Activated naive CD4-positive, alpha-beta T cell treated with anti-CD3 and anti-CD28 coated beads, Interleukin-2, amount 10 ng/mL, durations not matched to agents 7 days and 5 days (primary cell): ENCODE measurements around the gene KYAT1.

Experiments
- CTCF ChIA-PET: fragments of 350-600 bp; sonication (Branson Sonifier 250); formaldehyde crosslinking; loops from one replicate; lab custom pipeline; 2021; ENCODE audit warnings: antibody characterized with exemption; lab: Charles Lee
- DNase-seq: peaks from one replicate; pipeline ENCODE4 v3.0.0-alpha.2; 2020
- H3K27ac Mint-ChIP-seq: one replicate; pipeline ENCODE4 v1.8.0; 2021; ENCODE audit warnings: mild to moderate bottlenecking, moderate library complexity, mixed read lengths
- H3K27me3 Mint-ChIP-seq: one replicate; pipeline ENCODE4 v1.8.0; 2021; ENCODE audit warnings: mild to moderate bottlenecking, mixed read lengths
- H3K36me3 Mint-ChIP-seq: one replicate; pipeline ENCODE4 v1.8.0; 2021; ENCODE audit warnings: mixed read lengths
- H3K4me1 Mint-ChIP-seq: one replicate; pipeline ENCODE4 v1.8.0; 2021; ENCODE audit warnings: mixed read lengths
- H3K4me3 Mint-ChIP-seq: one replicate; pipeline ENCODE4 v1.8.0; 2021; ENCODE audit warnings: mild to moderate bottlenecking, moderate library complexity, mixed read lengths
- H3K9me3 Mint-ChIP-seq: one replicate; pipeline ENCODE4 v1.8.0; 2021; ENCODE audit warnings: mixed read lengths

KYAT1 gene

GRCh38 chr9:128902351-128903078 is 20.8 kb upstream of the KYAT1 start:
- DNase-seq, result peak; percentile 94
- Mint-ChIP-seq H3K27ac (peak overlapping the region; percentile 93), H3K4me1 (peaks cover 86% of the 10 kb centered on the region), H3K9me3 (no peaks in the 10 kb centered on the region), H3K27me3 (no peaks in the 10 kb centered on the region), H3K36me3 (peaks cover 43% of the 10 kb centered on the region), H3K4me3 (peak overlapping the region; percentile 76)
- CTCF ChIA-PET, result interaction anchor here (1.1 to 1.9 kb wide), 3 partner anchors 22 to 23 kb away, joined by 3 to 4 read pairs (median 3); no protein-coding TSS in a partner anchor

GRCh38 chr9:128901822-128902221 is 20.1 kb upstream of the KYAT1 start:
- H3K9me3 Mint-ChIP-seq, result no peaks in the 10 kb centered on the region
- H3K27me3 Mint-ChIP-seq, result no peaks in the 10 kb centered on the region
- H3K36me3 Mint-ChIP-seq, result peaks cover 41% of the 10 kb centered on the region
- DNase-seq, result no peak
- peak overlapping the region; percentile 93 for H3K27ac Mint-ChIP-seq
- peaks cover 87% of the 10 kb centered on the region for H3K4me1 Mint-ChIP-seq
- H3K4me3 Mint-ChIP-seq, result peak overlapping the region; percentile 76
- CTCF ChIA-PET, result interaction anchor here (0.6 to 1.9 kb wide), 4 partner anchors 21 to 673 kb away, joined by 3 to 5 read pairs (median 4); partner anchors contain the start of gene KYAT1

- CTCF ChIA-PET, result interaction anchor here (0.6 to 2.1 kb wide), 4 partner anchors 20 to 674 kb away, joined by 3 to 7 read pairs (median 4); partner anchors contain the start of gene KYAT1
- Mint-ChIP-seq H3K4me3 (no peak overlapping the region), H3K27ac (peak overlapping the region; percentile 93), H3K4me1 (peaks cover 87% of the 10 kb centered on the region), H3K27me3 (no peaks in the 10 kb centered on the region), H3K36me3 (peaks cover 41% of the 10 kb centered on the region), H3K9me3 (no peaks in the 10 kb centered on the region)
- DNase-seq, result no peak
Observed at GRCh38 chr9:128901379-128901778, 19.6 kb upstream of the KYAT1 start.

GRCh38 chr9:128899566-128900322 is 18.0 kb upstream of the KYAT1 start:
- Mint-ChIP-seq H3K36me3 (peaks cover 49% of the 10 kb centered on the region), H3K4me3 (peak overlapping the region; percentile 43), H3K27ac (peak overlapping the region; percentile 93), H3K9me3 (no peaks in the 10 kb centered on the region), H3K4me1 (peaks cover 95% of the 10 kb centered on the region), H3K27me3 (no peaks in the 10 kb centered on the region)
- peak; percentile 61 for DNase-seq
- CTCF ChIA-PET, result interaction anchor here (2.1 kb wide), 1 partner anchor 28 kb away, joined by 7 read pairs; no protein-coding TSS in a partner anchor

- Mint-ChIP-seq H3K4me1 (peaks cover 93% of the 10 kb centered on the region), H3K9me3 (no peaks in the 10 kb centered on the region), H3K4me3 (peak overlapping the region; percentile 43), H3K27ac (peak overlapping the region; percentile 93), H3K27me3 (no peaks in the 10 kb centered on the region), H3K36me3 (peaks cover 47% of the 10 kb centered on the region)
- CTCF ChIA-PET, result interaction anchor here (1.6 kb wide), 1 partner anchor 14 kb away, joined by 3 read pairs; no protein-coding TSS in a partner anchor
- DNase-seq, result no peak
Observed at GRCh38 chr9:128898845-128899565, 17.3 kb upstream of the KYAT1 start.

GRCh38 chr9:128898382-128898781 is 16.6 kb upstream of the KYAT1 start:
- H3K4me3 Mint-ChIP-seq, result peak overlapping the region; percentile 7
- H3K4me1 Mint-ChIP-seq, result peaks cover 91% of the 10 kb centered on the region

GRCh38 chr9:128895556-128895955 is 13.8 kb upstream of the KYAT1 start:
- Mint-ChIP-seq H3K36me3 (peaks cover 60% of the 10 kb centered on the region), H3K27me3 (no peaks in the 10 kb centered on the region), H3K9me3 (no peaks in the 10 kb centered on the region), H3K4me1 (peaks cover 90% of the 10 kb centered on the region), H3K27ac (peak overlapping the region; percentile 71), H3K4me3 (no peak overlapping the region)
- CTCF ChIA-PET, result interaction anchor here (1.5 kb wide), 1 partner anchor 32 kb away, joined by 6 read pairs; no protein-coding TSS in a partner anchor
- DNase-seq, result no peak

More at GRCh38 chr9:128898382-128898781, 16.6 kb upstream of the KYAT1 start:
- H3K27me3 Mint-ChIP-seq, result no peaks in the 10 kb centered on the region
- DNase-seq, result peak; percentile 47
- H3K36me3 Mint-ChIP-seq, result peaks cover 51% of the 10 kb centered on the region
- H3K27ac Mint-ChIP-seq, result peak overlapping the region; percentile 93
- CTCF ChIA-PET, result interaction anchor here (1.6 kb wide), 1 partner anchor 14 kb away, joined by 3 read pairs; no protein-coding TSS in a partner anchor
- H3K9me3 Mint-ChIP-seq, result no peaks in the 10 kb centered on the region

- peaks cover 63% of the 10 kb centered on the region for H3K36me3 Mint-ChIP-seq
- no peak overlapping the region for H3K4me3 Mint-ChIP-seq
- H3K27me3 Mint-ChIP-seq, result no peaks in the 10 kb centered on the region
- peak overlapping the region; percentile 71 for H3K27ac Mint-ChIP-seq
- H3K9me3 Mint-ChIP-seq, result no peaks in the 10 kb centered on the region
- CTCF ChIA-PET, result interaction anchor here (1.5 kb wide), 1 partner anchor 33 kb away, joined by 6 read pairs; no protein-coding TSS in a partner anchor
- H3K4me1 Mint-ChIP-seq, result peaks cover 89% of the 10 kb centered on the region
- DNase-seq, result peak; percentile 58
Observed at GRCh38 chr9:128894764-128895163, 13.0 kb upstream of the KYAT1 start.

- Mint-ChIP-seq H3K27me3 (no peaks in the 10 kb centered on the region), H3K36me3 (peaks cover 62% of the 10 kb centered on the region), H3K4me1 (peaks cover 84% of the 10 kb centered on the region), H3K27ac (peak overlapping the region; percentile 89), H3K9me3 (no peaks in the 10 kb centered on the region), H3K4me3 (peak overlapping the region; percentile 26)
- CTCF ChIA-PET, result interaction anchor here (0.7 to 1.2 kb wide), 2 partner anchors 33 to 35 kb away, joined by 3 read pairs; no protein-coding TSS in a partner anchor
- DNase-seq, result no peak
Observed at GRCh38 chr9:128893354-128893753, 11.6 kb upstream of the KYAT1 start.

- peaks cover 84% of the 10 kb centered on the region for H3K4me1 Mint-ChIP-seq
- DNase-seq, result peak; percentile 46
- H3K27ac Mint-ChIP-seq, result peak overlapping the region; percentile 72
- CTCF ChIA-PET, result no interaction called here
- H3K9me3 Mint-ChIP-seq, result no peaks in the 10 kb centered on the region
- no peak overlapping the region for H3K4me3 Mint-ChIP-seq
- H3K27me3 Mint-ChIP-seq, result no peaks in the 10 kb centered on the region
- H3K36me3 Mint-ChIP-seq, result peaks cover 62% of the 10 kb centered on the region
Observed at GRCh38 chr9:128892221-128892921, 10.6 kb upstream of the KYAT1 start.

- Mint-ChIP-seq H3K9me3 (no peaks in the 10 kb centered on the region), H3K4me1 (peaks cover 82% of the 10 kb centered on the region), H3K27ac (peak overlapping the region; percentile 72), H3K4me3 (no peak overlapping the region), H3K36me3 (peaks cover 61% of the 10 kb centered on the region), H3K27me3 (no peaks in the 10 kb centered on the region)
- CTCF ChIA-PET, result no interaction called here
- DNase-seq, result no peak
Observed at GRCh38 chr9:128891321-128892220, 9.8 kb upstream of the KYAT1 start.

- no peak for DNase-seq
- Mint-ChIP-seq H3K27ac (no peak overlapping the region), H3K4me1 (peaks cover 87% of the 10 kb centered on the region), H3K9me3 (no peaks in the 10 kb centered on the region), H3K4me3 (no peak overlapping the region), H3K27me3 (no peaks in the 10 kb centered on the region), H3K36me3 (peaks cover 69% of the 10 kb centered on the region)
- CTCF ChIA-PET, result interaction anchor here (1.8 kb wide), 1 partner anchor 40 kb away, joined by 4 read pairs; no protein-coding TSS in a partner anchor
Observed at GRCh38 chr9:128887914-128888350, 6.2 kb upstream of the KYAT1 start.
